GM19043 (cell line): ENCODE data around the gene TTC24.
"Not testable (repeated sequence)": the region's sequence is repeated elsewhere in the genome, so short reads cannot be mapped to it uniquely, and the experiment has no call there.

Experiments
- ATAC-seq: cut with Tn5 transposase; IDR thresholded peaks from one replicate; pipeline ENCODE4 v1.9.1; 2021; ENCODE audit warnings: low read depth; ENCODE audit not compliant: unreplicated experiment

Gene TTC24

DNA sequence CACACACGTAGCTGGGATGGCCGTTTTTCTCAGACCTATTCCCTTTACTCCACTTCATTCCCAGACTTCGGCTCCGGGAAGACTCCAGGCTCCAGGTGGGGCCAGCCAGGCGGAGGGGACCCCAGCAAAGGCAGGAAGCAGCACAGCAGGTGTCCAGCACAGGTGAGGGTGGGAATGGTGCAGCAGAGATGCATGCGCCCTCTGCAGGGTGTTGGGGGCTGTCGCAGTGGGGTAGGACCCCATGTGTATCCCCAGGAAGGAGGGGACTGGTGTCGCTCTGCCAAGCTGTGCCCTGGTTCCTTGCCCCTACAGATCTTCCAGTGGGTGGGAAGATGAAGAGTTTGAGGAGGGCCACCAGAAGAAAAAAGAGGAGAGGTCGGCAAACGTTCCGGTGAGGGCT, 5.3 kb downstream of the TTC24 start:
- ATAC-seq: no peak

DNA sequence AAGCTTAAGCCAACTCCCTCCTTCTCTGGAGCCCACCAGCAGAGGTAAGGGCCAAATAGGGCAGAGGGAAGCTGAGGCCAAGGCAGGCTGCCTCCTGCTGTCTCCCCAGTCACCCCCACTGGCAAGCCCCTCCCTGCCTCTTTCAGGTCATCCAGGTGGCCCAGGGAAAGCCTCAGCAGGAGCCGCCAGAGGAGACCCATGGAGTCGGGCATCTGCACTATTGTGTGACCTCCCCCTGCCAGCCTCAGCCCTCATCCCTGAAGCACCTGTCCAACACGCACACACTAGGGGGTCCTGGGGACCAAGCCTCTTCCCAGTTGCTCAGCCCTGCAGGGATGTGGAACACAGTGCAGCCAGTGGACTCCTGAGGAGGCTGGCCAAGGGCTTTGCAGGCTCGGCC, 6.8 kb downstream of the TTC24 start:
- no peak for ATAC-seq

DNA sequence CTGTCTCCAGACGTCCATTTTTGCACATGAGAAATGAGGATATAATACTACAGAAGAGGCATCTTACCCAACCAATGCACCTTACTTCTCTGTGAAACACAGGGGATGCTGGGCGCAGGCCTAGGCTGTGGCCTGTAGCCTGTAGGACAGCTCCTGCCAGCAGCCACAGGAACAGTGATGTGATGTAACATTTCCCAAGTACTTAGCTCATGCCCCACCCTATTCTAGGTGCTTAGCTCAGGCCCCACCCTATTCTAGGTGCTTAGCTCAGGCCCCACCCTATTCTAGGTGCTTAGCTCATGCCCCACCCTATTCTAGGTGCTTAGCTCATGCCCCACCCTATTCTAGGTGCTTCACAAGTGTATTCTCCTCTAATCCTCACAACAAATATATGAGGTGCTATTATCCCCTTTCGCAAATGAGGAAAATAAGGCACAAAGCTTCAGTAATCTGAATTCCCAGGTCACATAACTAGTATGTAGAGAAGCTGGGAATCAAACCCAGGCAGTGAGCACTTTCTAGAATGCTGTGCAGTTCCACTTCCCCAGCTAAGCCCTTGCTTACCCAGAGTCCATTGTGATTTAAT, 7.5 kb downstream of the TTC24 start:
- ATAC-seq: no peak

DNA sequence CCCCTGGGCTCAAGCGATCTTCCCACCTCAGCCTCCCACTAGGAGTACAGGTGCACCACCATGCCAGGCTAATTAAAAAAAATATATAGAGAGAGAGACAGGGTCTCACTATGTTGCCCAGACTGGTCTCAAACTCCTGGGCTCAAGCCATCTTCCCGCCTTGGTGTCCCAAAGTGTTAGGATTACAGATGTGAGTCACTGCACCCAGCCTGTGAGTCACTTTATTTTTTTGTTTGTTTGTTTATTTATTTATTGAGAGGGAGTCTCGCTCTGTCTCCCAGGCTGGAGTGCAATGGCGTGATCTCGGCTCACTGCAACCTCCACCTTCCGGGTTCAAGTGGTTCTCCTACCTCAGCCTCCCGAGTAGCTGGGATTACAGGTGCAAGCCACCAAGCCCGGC, 8.4 kb downstream of the TTC24 start:
- ATAC-seq: not testable (repeated sequence)

DNA sequence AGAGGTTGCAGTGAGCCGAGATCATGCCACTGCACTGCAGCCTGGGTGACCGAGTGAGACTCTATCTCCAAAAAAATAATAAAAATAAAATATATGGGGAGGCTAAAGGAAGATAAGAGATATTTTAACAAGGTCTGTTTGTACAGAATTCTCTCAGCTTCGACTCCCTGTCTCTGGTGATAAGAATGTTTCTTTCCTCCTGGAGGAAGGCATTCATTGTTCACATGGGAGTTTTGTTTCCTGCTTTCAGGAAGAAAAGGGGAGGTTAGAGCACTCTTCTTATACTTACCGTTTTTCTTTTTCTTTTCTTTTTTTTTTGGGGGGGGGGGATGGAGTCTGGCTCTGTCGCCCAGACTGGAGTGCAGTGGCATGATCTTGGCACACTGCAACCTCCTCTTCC, 10.0 kb downstream of the TTC24 start:
- no peak for ATAC-seq

DNA sequence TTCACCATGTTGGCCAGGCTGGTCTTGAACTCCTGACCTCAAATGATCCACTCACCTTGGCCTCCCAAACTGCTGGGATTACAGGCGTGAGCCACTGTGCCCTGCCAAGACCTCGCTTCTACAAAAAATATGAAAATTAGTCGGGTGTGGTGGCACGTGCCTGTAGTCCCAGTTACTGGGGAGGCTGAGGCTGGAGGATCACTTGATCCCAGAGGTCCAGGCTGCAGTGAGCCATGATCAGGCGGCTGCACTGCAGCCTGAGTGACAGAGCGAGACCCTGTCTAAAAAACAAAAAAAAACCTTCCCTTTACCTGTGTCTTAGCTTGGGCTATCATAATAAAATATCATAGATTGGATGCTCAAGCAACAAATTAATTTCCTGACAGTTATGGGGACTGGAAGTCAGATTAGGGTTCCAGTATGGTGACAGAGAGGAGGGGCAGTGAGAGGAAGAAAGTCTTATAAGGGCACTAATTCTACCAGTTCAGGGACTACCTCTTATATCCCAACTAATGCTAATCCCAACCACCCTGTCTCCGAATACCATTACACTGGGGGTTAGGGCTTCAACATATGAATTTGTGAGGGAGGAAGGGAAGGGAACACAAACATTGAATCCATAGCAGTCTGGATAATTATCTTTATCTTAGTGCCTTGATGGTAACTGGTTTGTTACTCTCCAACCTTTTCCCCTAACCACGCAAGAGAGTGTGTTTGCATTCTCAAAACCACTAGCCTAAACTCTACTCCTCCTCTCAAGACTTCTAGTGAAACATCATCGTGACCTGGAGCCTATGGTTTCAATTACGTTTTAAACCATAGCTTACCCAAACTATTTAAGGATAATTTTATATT, 11.0 kb downstream of the TTC24 start:
- ATAC-seq: no peak

DNA sequence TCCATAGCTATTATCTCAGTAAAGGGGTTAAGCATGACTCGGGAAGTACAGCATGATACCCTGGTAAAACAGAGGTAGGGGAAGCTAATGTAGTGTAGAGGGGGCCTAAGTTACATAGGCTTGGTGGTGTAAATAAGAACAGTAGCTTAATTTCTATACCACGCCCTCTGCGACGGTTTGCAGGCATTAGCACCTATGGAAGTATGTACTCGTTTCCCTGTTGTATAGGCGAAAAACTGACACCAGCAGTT, 11.6 kb downstream of the TTC24 start:
- ATAC-seq: no peak

DNA sequence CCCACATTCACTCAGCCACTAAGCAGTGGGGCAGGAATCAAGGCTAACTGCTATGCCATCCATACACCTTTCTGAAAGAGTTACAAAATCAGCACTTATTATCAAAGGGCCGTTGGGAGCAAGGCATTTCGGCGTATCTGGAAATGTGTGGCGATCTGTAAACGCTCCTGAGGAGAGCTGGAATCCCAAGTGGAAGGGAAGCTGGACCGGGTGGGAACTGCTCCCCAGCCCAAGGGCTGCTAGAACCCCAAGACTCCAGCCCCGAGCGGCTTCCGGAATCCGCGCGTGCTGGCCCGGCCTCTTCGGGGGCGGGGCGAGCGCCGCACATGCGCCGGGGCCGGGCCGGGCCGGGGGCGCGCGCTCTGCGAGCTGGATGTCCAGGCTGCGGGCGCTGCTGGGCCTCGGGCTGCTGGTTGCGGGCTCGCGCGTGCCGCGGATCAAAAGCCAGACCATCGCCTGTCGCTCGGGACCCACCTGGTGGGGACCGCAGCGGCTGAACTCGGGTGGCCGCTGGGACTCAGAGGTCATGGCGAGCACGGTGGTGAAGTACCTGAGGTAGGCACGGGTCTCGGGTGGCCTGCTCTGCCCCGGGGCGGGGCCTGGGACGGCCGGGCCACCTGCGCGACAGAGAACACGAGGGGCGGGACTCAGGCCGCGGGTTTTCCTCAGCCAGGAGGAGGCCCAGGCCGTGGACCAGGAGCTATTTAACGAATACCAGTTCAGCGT, 12.1 kb downstream of the TTC24 start, which contains the start of gene NAXE:
NAXE (plus strand) TSS at position 345 of the 726 bp plus-strand sequence; CDS start at position 374, 29 bp downstream.
- peak; percentile 85 for ATAC-seq

DNA sequence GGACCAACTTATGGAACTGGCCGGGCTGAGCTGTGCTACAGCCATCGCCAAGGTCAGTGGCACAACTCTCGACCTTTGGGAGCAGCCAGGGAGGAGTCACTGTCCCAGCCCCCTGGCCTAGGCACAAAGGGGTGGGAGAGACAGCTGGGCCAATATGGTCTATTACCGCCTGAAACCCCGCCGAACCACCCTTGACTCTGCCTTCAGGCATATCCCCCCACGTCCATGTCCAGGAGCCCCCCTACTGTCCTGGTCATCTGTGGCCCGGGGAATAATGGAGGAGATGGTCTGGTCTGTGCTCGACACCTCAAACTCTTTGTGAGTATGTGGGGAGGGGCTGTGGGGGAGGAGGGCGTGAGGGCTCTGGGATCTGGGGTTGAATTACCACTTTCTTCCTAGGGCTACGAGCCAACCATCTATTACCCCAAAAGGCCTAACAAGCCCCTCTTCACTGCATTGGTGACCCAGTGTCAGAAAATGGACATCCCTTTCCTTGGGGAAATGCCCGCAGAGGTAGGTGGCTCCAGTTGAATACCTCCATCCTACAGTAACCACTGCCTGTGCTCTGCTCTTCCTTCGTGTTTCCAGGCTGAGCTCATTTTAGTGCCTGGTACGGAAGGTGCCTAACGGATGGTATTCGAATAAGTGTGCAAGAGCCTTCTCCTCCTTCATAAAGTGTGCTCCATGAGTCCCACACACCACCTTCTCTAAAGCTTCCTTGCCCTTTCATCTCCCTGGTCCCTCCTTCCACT, 12.8 kb downstream of the TTC24 start:
- ATAC-seq: no peak

DNA sequence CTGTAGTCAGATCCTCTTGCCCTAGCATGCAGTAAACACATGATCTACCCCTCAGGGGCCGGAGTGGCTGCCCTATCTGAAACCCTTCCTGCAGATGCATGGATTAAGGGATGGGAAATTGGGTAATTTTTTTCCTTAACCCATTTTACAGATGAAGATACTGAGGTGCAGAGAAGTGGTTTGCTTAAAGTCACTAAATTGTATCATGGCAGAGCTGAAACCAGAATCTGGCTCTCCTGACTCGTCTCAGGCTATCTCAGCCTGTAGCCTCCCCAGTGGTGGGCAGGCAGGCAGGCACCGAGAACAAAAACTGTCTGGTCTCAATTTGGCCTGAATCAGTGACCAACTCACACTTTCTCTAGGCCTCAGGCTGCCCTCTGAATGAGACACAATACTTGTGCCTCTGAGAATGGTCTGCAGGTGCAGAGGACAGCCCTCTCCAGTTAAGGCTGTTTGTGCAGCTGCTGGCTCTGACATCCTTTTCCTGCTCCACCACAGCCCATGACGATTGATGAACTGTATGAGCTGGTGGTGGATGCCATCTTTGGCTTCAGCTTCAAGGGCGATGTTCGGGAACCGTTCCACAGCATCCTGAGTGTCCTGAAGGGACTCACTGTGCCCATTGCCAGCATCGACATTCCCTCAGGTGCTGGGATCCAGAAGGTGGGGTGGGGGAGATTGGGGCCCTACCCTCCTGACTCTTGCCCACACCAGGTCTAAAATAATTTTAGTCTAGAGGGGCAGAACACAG, 13.6 kb downstream of the TTC24 start:
- no peak for ATAC-seq

DNA sequence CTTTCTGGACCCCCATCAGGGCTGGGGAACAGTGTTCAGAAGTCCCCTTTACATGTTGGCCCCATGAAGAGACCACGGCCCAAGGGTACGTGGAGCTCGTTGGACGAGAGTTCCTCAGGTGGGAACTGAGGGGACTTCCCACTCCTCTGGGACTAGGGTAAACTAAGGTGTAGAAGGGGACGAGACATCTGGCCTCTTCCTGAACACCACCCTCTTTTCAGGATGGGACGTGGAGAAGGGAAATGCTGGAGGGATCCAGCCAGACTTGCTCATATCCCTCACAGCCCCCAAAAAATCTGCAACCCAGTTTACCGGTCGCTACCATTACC, 14.1 kb downstream of the TTC24 start:
- ATAC-seq: no peak

DNA sequence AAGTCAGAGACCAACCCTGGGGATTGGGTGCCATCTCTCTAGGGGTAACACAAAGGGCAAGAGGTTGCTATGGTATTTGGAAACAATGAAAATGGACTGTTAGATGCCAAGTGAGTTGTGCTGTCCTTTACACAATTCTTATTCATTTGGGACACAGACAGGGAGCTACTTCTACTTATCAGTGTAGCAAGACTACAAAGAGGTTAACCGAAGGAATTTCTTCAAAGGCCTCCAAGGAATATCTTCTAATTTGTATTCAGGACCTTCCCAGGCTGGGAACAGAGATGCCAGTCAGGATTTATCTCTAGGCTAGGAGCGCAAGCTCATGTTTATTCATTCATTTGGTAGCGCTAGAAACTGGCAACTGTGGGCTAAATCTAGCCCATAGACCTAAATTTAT, 14.7 kb downstream of the TTC24 start:
- no peak for ATAC-seq

DNA sequence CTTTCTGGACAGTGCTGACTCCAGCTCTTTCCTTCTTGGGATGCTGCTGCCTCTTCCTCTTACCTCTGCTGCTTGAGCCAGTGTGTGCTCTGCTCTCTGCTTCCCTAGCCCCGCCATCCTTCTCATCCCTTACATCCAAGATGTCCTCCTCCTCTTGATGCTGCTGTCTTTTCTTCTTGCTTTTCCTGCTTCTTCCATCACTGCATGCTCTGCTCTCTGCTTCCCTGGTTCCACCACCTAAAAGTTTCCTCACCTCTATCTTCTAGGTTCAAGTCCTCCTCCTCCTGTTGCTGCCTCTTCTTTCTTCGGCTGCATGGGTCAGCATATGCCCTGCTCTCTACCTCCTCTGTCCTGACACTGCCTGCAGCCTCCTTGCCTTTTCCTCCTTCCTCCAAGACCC, 15.5 kb downstream of the TTC24 start:
- ATAC-seq: no peak

DNA sequence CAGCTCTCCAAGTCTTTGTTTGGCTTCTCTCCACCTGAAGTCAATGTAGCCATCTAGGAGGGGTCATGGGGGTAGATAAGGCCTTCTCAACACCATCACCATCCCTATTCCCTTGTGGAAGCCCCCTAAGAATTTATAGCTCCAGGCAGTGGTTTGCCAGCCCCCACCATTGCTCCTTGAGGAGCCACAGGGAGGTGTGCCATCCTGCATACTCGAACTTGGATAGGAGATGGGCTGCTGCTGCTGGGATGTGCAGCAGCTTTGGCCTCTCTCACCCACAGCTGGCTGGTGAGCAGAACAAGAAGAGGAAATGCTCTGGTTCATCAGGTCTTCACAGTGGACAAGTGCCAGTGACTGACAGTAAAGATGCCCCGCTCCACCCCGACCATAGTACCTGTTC, 16.9 kb downstream of the TTC24 start:
- no peak for ATAC-seq

DNA sequence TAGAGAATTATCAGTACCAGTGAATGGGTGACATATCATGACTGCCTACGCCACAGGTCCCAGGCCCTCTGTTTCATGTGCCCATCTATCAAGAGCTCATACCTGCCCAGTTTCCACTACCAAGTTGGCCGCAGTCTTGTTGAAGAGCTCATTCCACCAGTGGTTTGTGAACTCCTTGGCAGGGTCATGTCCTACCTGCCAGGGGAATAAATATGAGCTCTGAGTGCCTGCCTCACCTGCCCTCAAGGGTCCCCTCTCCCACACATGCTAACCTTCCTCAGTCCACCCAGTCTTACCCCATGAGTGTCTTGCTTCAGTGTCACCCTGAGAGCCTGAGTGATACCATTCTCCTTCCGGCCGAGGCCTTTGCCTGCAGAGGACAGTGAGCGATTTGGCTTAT, 18.6 kb downstream of the TTC24 start:
- ATAC-seq: no peak

DNA sequence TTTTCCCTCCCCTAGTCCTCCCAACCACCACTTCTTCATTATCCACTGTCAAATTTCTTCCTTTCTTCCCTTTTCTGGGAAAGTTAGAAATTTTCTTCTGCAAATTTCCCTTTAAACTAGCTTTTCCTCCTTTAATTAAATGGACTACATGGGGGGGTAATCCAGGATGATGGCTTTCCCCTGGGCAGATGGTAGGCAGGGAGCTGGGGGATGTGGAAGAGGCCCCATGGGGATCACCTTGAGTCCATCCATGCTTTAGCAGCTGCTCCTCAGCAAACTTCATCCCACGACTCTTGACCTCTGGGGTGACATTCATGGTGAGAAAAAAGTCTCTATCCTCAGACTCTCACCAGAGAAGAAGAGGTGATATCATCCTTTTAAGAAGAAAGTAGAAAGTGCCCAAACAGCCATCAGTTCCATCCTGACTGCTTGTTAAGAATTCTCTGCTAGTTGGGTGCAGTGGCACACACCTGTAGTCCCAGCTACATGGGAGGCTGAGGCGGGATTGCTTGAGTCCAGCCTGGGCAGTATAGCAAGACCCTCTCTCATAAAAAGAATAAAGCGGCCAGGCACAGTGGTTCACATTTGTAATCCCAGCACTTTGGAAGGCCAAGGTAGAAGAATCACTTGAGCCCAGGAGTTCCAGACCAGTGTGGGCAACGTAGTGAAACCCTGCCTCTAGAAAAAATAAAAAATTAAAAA, 19.4 kb downstream of the TTC24 start:
- ATAC-seq: no peak

DNA sequence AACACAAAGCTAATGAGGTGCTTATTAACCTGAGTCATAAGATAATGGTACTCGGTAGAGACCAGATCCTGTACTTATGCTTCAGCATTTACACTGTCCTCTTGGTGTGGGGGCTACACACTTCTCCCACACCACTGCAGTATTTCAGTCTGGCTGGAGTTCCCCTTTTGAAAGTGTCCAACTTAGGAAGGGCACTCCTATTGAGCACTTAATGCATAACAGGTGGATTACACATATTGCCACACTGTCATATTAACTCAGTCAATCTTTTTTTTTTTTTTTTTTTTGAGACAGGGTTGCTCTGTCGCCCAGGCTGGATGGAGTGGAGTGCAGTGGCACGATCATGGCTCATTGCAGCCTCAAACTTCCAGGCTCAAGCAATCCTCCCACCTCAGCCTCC, 20.3 kb downstream of the TTC24 start:
- no peak for ATAC-seq

DNA sequence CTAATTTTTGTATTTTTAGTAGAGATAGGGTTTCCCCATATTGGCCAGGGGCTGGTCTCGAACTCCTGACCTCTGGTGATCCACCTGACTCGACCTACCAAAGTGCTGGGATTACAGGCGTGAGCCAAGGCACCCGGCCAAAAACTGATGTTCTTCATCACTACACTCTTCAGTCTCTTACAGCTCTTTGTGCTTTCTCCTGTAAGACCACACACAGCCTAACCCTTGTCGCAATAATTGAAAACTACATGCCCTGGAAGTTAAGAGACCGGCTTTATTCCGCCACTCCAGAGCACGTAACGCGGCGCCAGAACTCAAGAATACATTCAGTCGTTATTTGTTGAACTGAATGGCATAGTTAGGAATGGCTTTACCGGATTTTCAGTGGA, 21.2 kb downstream of the TTC24 start:
- no peak for ATAC-seq

DNA sequence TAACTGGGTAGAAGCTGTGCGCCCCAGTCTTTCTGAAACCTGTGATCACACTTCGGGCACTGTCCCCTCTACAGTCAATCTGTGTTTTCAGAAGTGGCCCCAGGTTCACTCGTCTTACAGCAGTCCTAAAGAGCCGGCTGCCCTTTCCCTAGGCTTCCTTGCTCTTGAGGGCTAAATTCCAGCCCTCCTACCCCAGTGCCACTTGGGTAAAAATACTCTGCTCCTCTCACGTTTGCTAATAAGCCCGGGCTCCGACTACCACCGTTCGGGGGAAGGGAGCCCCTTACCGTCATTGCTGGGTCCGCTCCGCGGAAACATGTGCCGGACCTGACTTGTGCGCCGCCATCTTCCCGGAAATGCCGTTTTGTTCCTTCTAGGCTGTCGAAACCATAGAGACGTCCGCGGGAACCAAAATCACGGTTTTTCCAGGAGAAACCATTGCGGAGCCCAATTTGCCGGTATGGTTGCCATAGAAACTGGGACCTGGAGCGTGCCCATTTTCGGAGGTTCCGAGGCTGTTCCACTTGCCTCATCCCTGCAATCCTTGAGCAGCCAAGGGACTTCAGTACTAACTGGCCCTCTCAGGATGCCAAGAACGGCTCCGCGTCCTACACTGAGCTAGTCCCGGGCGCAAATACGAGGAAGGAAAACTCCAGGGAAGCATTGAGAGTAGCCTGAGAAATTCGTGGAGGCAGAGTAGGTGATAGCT, 21.8 kb downstream of the TTC24 start, which contains the start of gene GPATCH4:
GPATCH4 (minus strand) TSS at position 358 of the 709 bp plus-strand sequence.
- no peak for ATAC-seq
